SJSA1 (cell line): ENCODE measurements around the gene NMRK2. TPM values are rescaled to one million over a fixed set of nuclear protein-coding genes. Genes with fewer than 3 reads are reported as not detected.

Experiments
- DNase-seq, 2 experiments: peaks; one replicate each; pipeline ENCODE4 v3.0.0-alpha.2; 2015 to 2020; ENCODE audit warnings: low spot score in 2 of 2, low read depth in 1 of 2
- H3K27ac ChIP-seq: fragments of 250-450 bp; sonication (Bioruptor Pico); 2 replicates; pipeline ENCODE4 v1.5.1; 2020; ENCODE audit warnings: mild to moderate bottlenecking, moderate library complexity
- H3K27me3 ChIP-seq: fragments of 250-450 bp; sonication (Bioruptor Pico); replicated peaks from 2 replicates; pipeline ENCODE4 v1.5.1; 2020; ENCODE audit warnings: mild to moderate bottlenecking, moderate library complexity
- H3K36me3 ChIP-seq: fragments of 250-450 bp; sonication (Bioruptor Pico); 2 replicates; pipeline ENCODE4 v1.5.1; 2020; ENCODE audit warnings: mild to moderate bottlenecking
- H3K4me1 ChIP-seq: fragments of 250-450 bp; sonication (Bioruptor Pico); replicated peaks from 2 replicates; pipeline ENCODE4 v1.6.1; 2021; ENCODE audit warnings: mild to moderate bottlenecking
- H3K4me3 ChIP-seq: fragments of 250-450 bp; sonication (Bioruptor Pico); 2 replicates; pipeline ENCODE4 v1.5.1; 2020; ENCODE audit warnings: mild to moderate bottlenecking
- H3K9me3 ChIP-seq: fragments of 250-450 bp; sonication (Bioruptor Pico); replicated peaks from 2 replicates; pipeline ENCODE4 v1.5.1; 2020; ENCODE audit warnings: mild to moderate bottlenecking
- total RNA-seq: library from RNA; depleted of rRNA; stranded (reverse); fragments of >200 nt; shearing (Covaris generic); gene quantifications from 2 replicates; pipeline ENCODE4 v1.2.3, GENCODE V29; 2014; rRNA removed

NMRK2 gene
- total RNA-seq, 1 experiment from 2014 or later: not detected

GRCh38 chr19:3986260-3987041 lies 53.6 kb downstream of the NMRK2 start:
- DNase-seq: peak in 1 of 2 experiments; percentile 67
- H3K27ac ChIP-seq: no peak overlapping the region
- H3K4me1 ChIP-seq: peaks cover 34% of the 10 kb centered on the region
- peaks cover 38% of the 10 kb centered on the region for H3K36me3 ChIP-seq
- H3K9me3 ChIP-seq: no peaks in the 10 kb centered on the region
- no peaks in the 10 kb centered on the region for H3K27me3 ChIP-seq
- H3K4me3 ChIP-seq: peak overlapping the region; percentile 94

DNA sequence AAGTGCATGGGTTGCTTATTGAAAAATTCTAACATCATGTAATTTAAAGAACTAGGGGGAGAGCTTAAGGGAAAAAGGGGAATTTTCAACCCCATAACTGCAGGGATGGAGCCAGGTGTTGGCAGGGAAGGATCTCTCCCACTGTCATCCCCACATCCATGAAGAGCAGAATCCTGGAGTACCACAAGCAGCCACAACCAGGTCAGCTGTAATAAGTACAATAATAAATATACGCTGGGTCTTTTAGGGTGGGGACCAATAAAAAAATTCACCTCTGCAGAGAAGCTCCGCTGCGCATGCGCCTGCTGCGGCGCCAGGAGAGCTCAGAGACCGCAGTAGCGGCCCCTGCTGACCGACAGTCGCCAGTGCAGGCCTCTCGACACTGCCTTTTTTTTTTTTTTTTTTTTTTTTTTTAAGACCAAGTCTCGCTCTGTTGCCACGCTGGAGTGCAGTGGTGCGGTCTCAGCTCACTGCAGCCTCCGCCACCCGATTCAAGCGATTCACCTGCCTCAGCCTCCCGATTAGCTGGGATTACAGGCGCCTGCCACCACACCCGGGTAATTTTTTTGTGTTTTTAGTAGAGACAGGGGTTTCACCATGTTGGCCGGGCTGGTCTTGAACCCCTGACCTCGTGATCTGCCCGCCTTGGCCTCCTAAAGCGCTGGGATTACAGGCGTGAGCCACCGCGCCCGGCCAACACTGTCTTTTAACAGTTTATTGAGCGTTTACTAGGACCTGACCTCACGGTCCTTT lies 54.9 kb downstream of the NMRK2 start:
- Histone ChIP-seq H3K9me3 (no peaks in the 10 kb centered on the region), H3K27ac (no peak overlapping the region), H3K4me1 (peaks cover 32% of the 10 kb centered on the region), H3K36me3 (peaks cover 25% of the 10 kb centered on the region), H3K4me3 (no peak overlapping the region), H3K27me3 (no peaks in the 10 kb centered on the region)
- DNase-seq: peak; percentile 86 to 88

DNA sequence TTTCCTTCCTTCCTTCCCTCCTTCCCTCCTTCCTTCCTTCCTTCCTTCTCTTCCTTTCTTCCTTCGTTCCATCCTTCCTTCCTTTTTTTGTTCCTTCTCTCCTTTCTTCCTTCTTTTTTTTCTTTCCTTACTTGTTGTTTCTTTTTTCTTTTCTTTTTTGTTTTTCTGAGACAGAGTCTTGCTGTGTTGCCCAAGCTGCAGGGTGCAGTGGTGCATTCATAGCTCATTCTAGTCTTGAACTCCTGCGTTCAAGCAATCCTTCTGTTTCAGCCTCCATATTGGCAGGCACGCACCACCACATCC lies 57.9 kb downstream of the NMRK2 start:
- Histone ChIP-seq H3K27ac (no peak overlapping the region), H3K4me3 (no peak overlapping the region), H3K36me3 (no peaks in the 10 kb centered on the region), H3K9me3 (no peaks in the 10 kb centered on the region), H3K27me3 (no peaks in the 10 kb centered on the region), H3K4me1 (peaks cover 13% of the 10 kb centered on the region)
- no peak for DNase-seq

Other genes with a start within 250 kb of the NMRK2 start
- 15.9 and 21.1 TPM in 2 replicates for gene PIP5K1C, start 232.6 kb upstream of the NMRK2 start, total RNA-seq
- gene TJP3, start 224.7 kb upstream of the NMRK2 start, total RNA-seq: not detected in 2 replicates
- gene APBA3, start 171.4 kb upstream of the NMRK2 start, total RNA-seq: 18.1 and 24.3 TPM in 2 replicates
- 52.7 and 55.5 TPM in 2 replicates for gene MRPL54, start 170.4 kb upstream of the NMRK2 start, total RNA-seq
- not detected in 2 replicates for gene RAX2, start 160.8 kb upstream of the NMRK2 start, total RNA-seq
- not detected in 2 replicates for gene MATK, start 146.7 kb upstream of the NMRK2 start, total RNA-seq
- not detected in 2 replicates for gene ZFR2, start 64.0 kb upstream of the NMRK2 start, total RNA-seq
- gene ATCAY, start 52.4 kb upstream of the NMRK2 start, total RNA-seq: 0.03 and 0.26 TPM in 2 replicates
- gene DAPK3, start 38.0 kb downstream of the NMRK2 start, total RNA-seq: 151 and 202 TPM in 2 replicates
- 1,069 and 1,568 TPM in 2 replicates for gene EEF2, start 52.4 kb downstream of the NMRK2 start, total RNA-seq
- gene PIAS4, start 74.7 kb downstream of the NMRK2 start, total RNA-seq: 17.3 and 20.7 TPM in 2 replicates
- 15.9 and 20.7 TPM in 2 replicates for gene ZBTB7A, start 133.8 kb downstream of the NMRK2 start, total RNA-seq
- 182 and 188 TPM in 2 replicates for gene MAP2K2, start 191.1 kb downstream of the NMRK2 start, total RNA-seq
- not detected in 2 replicates for gene CREB3L3, start 220.6 kb downstream of the NMRK2 start, total RNA-seq
- gene SIRT6, start 249.5 kb downstream of the NMRK2 start, total RNA-seq: 18.4 and 25.9 TPM in 2 replicates
- gene ANKRD24, start 249.6 kb downstream of the NMRK2 start, total RNA-seq: 0.05 and 0.09 TPM in 2 replicates